Stimulated activated CD8-positive, alpha-beta memory T cell treated with anti-CD3 and anti-CD28 coated beads, Interleukin-2, amount 100 ng/mL, for 1 hour (primary cell): Measurements from ENCODE around the gene DOCK10.

ENCODE experiments used
- DNase-seq, 2 donors: peaks; one replicate each; pipeline ENCODE4 v3.0.0-alpha.2; 2020; ENCODE audit warnings: low read depth in 2 of 2

DOCK10 gene

DNA sequence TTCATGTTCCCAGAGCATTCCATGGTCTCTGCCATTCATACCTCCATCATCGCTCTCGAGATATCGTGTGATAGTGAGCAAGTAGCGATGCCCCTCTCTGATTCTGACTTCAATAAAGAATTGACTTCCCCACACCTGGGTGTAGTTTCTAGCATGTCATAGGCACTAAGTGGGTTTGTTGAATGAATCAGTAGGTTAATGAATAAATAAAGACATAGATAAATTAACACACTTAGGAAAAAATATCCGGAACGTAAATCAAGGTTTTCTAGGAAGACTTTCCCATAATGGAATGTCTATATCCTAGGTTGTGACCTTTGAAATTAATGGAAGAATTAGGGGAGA is 159.1 kb downstream of the DOCK10 start:
- no peak for DNase-seq

GRCh38 chr2:224882291-224883171 is 159.7 kb downstream of the DOCK10 start:
- DNase-seq: no peak

DNA sequence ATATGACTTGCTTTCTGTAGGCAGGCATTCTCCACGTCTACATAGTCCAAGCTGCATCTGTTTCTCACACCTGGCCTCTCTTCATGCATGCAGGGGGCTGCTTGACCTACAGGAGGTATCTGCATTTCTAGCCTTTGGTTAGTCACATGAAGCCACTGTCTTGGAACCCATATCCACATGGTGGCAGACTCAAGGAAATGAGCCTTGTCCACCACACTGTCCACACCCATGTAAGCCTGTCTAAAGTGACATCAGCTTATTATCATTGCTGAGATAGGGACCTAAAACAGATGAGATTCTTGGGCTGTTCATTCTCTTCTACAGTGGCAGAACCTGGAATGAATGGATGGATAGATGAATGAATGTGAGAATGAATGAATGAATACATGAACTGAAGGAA is 160.4 kb downstream of the DOCK10 start:
- DNase-seq: no peak

- DNase-seq: no peak
These were observed 165.7 kb downstream of the DOCK10 start for GRCh38 chr2:224876522-224876921.

GRCh38 chr2:224875841-224876240 is 166.4 kb downstream of the DOCK10 start:
- DNase-seq: no peak

DNA sequence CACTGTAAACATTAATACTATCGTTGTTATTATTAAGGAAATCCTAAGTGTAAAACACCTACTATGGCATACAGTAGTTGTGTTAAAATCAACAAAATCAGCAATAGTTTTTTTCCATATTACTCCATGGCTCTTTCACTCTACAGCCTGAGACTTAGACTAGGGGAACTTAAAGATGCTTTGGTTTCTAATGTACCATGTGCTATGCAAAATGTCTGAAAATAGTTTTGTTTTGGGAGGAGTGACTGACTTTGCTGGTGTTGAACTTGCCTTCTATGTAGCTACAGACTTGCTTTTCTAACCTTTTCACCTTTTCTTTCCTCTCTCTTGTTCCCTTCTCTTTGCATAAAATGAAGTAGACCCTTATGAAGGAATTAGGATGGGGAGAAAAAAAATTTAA is 167.1 kb downstream of the DOCK10 start:
- DNase-seq: no peak

- no peak for DNase-seq
These were observed 170.5 kb downstream of the DOCK10 start for GRCh38 chr2:224871813-224872212.

DNA sequence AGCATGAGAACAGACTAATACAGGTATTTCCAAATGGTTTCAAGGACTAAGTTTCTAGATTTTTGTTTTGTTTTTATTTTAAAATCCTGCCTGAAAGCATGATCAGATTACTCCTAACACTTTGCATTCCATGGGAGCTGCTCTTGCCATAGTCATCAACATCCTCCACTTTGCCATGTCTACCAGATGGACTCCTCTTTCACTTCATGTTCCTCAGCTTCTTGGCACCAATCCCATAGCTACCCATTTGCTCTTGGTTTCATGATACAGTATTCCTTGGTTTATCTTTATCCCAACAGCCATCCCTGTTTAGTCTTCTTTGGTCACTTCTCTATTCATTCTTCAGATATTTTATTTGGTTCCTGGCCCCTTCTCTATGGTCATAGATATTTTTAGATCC is 171.9 kb downstream of the DOCK10 start:
- DNase-seq: no peak

DNA sequence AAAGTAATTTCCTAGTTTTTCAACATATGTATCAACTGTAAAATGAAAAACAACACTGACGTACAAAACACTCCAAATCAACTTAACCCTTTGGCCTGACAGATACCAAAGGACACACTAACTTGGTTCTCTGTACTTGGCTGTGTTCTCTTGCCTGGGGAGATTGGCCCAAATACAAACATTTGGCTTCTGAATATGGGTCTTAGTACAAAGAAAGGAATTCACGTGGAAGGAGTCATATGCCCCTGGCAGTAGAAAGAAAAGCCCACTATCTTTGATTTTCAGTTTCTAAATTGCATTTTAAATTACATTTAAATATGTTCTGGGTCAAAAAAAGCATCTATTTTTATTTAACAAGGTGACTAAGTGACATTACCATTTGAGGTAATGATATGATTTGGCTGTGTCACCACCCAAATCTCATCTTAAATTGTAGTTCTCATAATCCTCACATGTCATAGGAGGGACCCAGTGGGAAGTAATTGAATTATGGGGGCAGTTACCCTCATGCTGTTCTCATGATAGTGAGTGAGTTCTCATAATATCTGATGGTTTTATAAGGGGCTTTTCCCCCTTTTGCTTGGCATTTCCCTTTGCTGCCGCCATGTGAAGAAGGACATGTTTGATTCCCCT is 172.6 kb downstream of the DOCK10 start:
- DNase-seq: no peak

DNA sequence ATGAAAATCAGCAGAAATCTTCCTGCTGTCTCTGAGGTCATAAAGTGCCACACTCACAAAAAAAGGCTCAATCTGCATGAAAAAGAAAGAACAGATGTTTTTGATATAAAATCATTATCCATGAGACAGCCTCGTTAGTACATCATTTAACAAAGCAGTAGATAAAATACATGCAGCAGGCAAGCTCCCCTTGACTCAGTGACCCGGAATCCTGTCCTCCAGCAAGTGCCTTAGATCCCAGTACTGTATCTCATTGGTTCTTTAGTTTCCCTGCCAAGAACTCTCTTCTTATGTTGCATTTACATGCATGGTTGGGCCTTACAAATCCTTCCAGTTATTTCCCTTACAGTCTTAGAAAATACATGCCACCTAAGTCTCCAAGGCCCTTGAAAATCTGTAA is 177.3 kb downstream of the DOCK10 start:
- no peak for DNase-seq

DNA sequence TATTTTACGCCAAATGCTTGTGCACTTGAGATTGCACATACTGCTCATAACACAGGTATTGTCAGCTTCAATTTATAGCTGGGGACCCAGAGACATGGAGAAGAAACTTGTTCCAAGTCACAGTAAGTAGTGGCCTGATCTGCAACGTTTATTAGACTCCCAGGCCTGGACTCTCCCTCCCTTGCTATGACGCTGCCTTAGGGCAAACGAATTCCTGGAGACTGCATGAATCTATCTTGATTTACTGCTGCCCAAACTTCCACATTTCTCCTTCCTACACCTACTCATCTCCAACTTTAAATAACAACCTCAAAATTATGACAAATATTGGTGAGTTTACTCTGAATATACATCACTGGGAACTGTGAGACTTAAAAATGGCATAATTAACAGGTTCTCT is 181.0 kb downstream of the DOCK10 start:
- no peak for DNase-seq

DNA sequence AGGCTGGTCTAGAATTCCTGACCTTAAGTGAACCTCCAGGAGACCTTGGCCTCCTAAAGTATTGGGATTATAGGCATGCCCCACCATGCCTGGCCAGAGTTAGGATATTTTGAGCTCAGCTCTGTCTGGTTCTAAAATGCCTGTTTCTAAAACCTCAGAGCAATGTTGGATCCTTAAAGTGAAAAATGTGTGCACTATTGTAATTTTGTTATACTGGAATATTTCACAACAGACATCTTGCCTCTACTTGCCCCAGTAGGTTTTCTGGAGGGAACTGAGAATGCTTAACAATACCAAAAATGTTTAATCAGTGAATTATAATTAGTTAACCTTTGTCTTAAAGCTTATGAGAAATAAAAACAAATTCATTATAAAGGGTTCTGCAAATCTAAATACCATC is 181.5 kb downstream of the DOCK10 start:
- no peak for DNase-seq

DNA sequence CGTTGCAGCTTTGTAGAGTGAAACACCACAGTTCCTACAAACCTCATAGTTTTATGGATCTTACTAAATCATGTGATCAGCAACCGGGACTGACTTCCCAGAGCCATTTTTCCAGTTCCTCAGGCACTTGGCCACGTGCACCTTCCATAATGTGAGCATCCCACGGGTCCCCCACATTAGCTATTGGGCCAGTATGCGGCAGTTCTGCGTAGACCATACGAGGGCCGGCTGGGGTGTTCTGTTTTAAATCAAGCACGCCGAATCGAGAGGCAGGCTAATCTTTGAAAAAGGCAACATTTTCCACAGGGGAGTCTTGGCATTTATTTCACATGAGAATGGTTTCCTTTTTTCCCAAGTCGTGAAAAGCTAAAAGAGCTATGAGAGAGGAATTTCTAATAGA is 190.5 kb downstream of the DOCK10 start:
- no peak for DNase-seq

GRCh38 chr2:224850081-224850480 is 192.2 kb downstream of the DOCK10 start:
- DNase-seq: no peak

DNA sequence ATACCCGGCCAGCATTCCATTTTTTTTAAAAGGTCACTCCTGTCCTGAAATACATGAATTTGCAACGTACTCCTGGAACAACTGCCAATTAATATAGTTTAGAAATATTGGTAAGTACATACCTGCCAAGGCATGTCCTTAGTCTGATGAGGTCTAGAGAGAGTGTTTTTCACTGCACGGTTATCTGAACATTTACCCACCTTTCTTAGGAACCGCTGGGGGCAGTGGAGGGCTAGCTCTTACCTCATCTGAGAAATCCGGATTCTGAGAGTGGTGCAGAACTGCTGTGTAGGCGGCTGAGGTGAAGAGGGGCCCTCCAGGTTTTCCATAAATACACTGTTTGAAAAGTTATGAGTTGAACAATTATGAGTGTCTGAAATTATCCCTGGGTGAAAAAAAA is 193.0 kb downstream of the DOCK10 start:
- DNase-seq: no peak

- DNase-seq: no peak
These were observed 194.1 kb downstream of the DOCK10 start for GRCh38 chr2:224847961-224848850.

DNA sequence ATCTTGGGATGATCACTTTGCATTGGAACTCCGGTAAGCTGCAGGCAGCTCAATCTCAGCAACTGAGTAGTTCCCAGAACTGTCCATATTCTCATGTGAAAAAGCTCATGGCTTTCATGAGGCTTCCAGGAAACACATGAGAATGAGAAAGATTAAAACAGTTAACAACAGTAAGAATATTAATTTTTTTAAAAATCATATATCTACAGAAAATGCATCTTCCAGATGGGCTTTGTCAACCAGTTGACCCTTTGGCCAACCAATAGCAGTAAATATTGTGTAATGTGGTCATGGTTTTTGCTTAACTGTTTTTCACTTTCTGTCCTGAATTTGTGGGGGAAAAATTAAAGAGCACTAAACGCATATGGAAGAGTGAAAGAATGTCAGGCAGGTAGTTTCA is 194.9 kb downstream of the DOCK10 start:
- no peak for DNase-seq

GRCh38 chr2:224846686-224847085 is 195.6 kb downstream of the DOCK10 start:
- DNase-seq: no peak

DNA sequence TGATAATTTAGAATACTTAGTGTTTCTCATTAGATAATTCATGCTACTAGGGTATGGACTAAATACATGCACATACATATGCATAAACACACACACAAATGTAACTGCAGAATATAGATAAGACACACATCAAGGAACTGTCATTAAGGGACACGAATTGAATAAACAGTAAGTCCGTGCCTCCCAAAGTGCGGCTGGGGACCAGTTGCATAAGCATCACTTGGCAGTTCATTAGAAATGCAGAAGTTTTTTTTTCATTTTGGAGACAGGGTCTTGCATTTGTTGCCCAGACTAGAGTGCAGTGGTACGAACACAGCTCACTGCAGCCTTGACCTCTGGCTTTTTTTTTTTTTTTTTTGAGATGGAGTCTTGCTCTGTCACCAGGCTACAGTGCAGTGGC is 196.1 kb downstream of the DOCK10 start:
- DNase-seq: no peak

- DNase-seq: no peak
These were observed 199.1 kb downstream of the DOCK10 start for GRCh38 chr2:224843141-224843540.

DNA sequence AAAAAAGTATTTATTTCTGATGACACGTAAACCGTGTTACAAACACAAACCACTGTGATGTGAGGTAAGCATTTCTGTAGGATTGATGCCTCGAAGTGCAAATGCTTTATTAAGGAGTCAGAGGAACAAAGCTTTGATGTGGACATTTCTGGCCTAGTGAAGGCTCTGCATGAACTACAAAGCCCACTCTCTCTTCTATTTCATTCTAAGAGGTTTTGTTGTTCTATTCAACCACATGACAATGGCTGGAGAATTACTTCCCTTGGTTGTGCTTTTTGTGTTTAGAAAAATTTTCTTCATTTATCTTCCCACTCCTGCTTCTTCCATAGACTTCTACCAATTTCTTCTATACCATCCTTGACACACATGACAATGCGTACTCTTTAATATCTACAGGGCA is 200.4 kb downstream of the DOCK10 start:
- no peak for DNase-seq

GRCh38 chr2:224838335-224838734 is 203.9 kb downstream of the DOCK10 start:
- no peak for DNase-seq

- DNase-seq: no peak
These were observed 204.7 kb downstream of the DOCK10 start for GRCh38 chr2:224837558-224837957.
